Stimulated activated CD4-positive, alpha-beta T cell treated with anti-CD3 and anti-CD28 coated beads, Interleukin-4, amount 100 ng/mL, for 24 hours (primary cell): ENCODE measurements around the gene GIPR.
"Not testable (repeated sequence)": the region's sequence is repeated elsewhere in the genome, so short reads cannot be mapped to it uniquely, and the experiment has no call there.

Experiments used
- DNase-seq: peaks from one replicate; pipeline ENCODE4 v3.0.0-alpha.2; 2020

The GIPR gene

DNA sequence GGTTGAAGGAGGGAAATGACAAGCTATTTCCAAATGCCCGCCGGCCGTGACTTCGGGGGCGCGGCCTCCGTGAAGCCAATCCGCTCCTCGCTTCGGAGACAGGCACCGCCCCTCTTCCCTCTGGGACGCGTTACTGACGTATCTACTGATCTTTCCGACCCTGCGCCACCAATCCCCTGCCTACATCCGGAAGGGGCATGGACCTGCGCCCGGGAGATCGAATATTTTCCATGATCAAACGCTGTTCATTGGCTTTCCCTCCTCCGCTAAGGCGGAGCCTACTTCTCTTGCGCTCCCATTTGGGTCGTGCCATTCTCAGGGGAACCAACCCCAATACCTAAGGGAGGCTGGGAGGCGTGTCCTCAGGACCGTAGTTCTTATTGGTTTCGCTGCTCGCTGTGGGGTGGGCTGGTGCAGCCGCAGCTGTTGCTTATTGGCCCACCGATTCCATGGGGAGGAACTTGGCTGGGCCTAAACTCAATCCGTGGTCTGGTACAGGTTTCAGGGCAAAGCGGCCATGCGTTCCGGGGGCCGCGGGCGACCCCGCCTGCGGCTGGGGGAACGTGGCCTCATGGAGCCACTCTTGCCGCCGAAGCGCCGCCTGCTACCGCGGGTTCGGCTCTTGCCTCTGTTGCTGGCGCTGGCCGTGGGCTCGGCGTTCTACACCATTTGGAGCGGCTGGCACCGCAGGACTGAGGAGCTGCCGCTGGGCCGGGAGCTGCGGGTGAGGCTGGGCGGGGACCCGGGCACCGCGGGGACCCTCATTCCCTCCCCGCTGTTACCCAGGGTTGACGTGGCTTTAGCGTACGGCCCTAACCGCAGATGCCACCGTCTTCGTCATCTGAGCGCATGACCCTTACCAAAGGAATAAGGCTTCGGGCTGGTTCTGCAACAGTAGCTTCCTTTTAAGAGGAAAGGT is 24.4 kb downstream of the GIPR start, which contains the start of gene QPCTL:
Gene QPCTL (plus strand): TSS at position 480 of the 919 bp plus-strand sequence. CDS start 38 bp downstream, at position 518.
- DNase-seq: peak; percentile 98

GRCh38 chr19:45693106-45693788 is 25.2 kb downstream of the GIPR start:
- peak; percentile 83 for DNase-seq

DNA sequence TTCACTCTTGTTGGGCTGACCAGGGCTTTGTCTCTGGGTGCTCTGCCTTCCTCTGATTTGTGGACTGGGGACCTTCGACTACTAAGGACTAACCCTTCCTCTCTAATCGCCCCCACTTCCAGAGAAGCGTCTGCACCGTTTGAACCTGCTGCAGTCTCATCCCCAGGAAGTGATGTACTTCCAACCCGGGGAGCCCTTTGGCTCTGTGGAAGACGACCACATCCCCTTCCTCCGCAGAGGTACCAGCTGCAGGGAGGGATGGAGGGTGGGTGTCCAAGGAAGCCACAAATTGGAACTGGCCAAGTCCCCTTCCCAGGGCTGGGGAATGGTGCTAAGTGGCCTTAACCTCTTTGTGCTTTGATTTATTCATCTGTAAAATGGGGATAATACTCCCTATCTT is 33.7 kb downstream of the GIPR start:
- no peak for DNase-seq

DNA sequence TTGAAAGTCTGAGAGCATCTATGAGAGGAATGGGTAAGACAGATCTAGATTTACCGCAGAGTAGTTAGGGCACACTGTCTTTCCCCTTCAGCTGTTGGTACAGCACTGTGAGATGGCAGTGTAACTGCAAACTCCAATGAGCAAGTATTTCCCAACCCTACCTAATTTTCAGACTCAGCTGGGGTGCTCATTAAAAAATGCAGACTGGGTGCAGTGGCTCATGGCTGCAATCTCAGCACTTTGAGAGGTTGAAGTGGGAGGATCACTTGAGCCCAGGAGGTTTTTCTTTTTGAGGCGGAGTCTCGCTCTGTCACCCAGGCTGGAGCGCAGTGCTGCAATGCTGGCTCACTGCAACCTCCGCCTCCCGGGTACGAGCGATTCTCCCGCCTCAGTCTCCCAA is 37.1 kb downstream of the GIPR start:
- DNase-seq: no peak

- DNase-seq: no peak
These were observed 37.8 kb downstream of the GIPR start for GRCh38 chr19:45705710-45706415.

- no peak for DNase-seq
These were observed 42.5 kb downstream of the GIPR start for GRCh38 chr19:45710356-45711130.

DNA sequence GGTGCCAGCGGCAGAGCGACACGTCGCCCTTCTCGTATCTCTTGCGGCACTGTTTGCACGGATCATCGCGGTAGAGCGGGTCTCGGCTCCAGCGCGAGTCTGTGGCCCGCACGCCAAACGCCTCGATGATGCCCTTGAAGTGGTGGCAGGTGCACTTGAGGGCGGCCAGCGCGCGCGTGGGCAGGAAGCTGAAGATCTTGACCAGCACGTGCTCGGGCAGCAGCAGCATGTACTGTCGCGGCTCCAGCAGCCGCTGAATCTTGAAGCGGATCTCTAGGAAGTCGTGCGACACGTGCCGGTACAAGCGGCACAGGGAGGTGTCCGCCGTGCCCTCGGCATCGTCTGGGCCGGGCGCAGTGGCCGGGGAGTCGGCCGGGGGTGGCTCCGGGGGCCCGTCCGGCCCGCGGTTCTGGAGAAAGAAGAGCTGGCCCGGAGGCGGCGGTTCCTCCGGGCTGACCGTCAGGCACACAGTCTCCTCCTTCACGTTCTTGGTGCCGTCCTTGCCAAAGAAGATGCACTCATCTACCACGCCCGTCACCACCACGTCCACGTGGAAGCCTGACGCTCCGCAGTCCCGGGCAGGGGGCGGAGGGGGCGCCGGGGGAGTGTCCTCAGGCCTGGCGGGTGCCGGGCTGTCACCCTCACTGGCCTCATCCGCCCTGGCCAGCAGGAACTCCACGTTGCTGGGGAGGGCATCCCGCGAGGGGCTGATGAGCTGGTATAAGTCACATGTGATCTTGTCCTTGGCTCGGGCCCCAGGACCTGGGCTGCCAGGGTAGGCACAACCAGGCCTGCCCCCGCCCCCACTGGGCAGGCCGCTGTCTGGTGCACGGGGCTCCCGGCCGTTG is 44.1 kb downstream of the GIPR start:
- no peak for DNase-seq

- DNase-seq: no peak
These were observed 44.7 kb downstream of the GIPR start for GRCh38 chr19:45712699-45713067.

- no peak for DNase-seq
These were observed 45.1 kb downstream of the GIPR start for GRCh38 chr19:45713141-45713540.

DNA sequence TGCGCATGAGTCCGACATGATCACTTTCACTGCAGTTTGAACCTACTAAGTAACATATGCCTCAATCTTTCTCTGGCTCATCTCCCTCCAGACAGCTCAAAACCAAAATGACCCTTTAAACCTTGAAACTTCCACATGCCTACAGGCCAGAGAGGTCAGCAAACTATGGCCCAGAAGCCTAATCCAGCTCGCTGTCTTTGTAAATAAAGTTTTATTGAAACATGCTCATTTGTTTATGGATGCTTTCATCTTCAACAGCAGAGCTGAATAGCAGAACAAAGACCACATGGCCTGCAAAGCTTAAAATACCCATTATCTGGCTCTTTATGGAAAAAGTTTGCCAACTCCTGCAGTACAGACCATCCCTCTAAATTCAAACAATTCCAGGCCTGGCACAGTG is 47.1 kb downstream of the GIPR start:
- no peak for DNase-seq

GRCh38 chr19:45716359-45717130 is 48.5 kb downstream of the GIPR start:
- DNase-seq: peak; percentile 20

DNA sequence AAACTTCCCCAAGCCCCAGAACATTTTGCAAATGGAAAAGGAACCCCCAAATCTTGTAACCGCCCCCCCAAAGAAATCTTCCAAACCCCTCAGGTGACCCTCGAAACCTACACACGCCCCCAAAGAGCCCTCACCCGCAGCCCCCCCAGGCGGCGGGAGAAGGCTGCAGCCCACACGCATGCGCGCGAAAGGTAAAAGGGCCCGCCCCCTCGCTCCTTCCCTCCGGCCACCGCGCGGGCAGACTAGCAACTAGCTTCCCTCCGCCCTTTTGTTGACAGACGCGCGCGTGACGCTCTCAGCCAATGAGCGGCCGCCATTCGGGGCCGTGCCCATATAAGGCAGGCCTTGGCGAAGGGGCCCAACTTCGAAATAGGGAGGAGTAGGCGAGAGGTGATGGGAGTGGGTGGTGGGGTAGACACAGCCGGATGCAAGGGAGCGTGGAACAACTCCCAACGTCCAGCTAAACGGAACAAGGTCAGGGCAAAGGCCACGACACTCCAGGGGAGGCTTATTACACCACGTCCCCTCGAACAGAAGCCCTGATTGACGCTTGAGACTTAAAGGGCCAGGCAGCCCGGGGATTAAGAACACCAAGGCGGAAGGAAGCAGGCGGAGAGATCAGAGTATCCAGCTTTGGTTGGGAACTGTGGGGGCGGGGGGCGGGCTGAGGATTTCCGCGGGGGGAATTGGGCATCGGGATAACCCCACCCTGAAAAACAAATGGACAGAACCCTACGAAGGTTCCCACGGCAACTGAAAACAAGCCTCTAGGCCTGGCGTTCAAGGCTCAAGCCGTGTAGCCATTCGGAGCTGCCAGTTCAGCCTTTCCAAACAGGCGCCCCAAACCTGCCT is 49.3 kb downstream of the GIPR start:
- DNase-seq: peak; percentile 97

DNA sequence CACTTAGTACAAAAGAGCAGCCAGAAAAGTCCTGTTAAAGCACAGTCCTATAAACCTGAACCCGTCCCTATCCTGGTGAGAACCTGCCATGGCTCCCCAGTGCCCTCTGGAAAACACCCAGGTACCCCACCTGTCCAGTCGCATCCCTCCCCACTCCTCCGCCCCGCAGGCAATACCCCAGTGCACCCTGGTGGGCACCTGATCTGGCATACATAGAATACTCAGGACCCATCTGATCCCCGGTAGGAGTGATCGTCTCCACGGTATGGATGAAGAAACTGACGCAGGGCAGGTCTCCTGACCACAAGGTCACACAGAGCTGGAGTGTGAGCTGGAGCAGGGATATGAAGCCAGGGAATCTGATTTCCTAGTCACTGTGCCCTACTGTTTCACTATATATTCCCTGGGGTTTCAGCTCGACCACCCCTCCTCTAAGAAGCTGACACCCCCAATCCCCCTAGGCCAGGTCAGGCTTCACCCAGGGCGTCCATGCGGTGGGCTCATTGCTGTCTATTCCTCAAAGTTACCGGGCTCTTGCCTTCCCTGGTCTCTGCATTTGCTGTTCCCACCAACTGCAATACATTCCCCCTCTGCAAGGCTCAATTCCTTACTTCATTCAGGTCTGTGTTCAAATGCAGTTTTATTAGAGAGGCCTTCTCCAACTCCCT is 50.1 kb downstream of the GIPR start:
- no peak for DNase-seq

- DNase-seq: not testable (repeated sequence)
These were observed 52.0 kb downstream of the GIPR start for GRCh38 chr19:45720065-45720464.

DNA sequence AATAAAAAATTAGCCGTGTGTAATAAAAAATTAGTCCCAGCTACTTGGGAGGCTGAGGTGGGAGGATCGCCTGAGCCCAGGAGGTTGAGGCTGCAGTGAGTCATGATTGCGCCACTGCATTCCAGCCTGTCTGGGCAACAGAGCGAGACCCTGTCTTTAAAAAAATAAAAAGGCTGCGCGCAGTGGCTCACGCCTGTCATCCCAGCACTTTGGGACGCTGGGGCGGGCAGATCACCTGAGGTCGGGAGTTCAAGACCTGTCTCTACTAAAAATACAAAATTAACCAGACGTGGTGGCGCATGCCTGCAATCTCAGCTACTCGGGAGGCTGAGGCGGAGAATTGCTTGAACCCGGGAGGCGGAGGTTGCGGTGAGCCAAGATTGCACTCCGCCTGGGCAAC is 60.7 kb downstream of the GIPR start:
- DNase-seq: not testable (repeated sequence)

DNA sequence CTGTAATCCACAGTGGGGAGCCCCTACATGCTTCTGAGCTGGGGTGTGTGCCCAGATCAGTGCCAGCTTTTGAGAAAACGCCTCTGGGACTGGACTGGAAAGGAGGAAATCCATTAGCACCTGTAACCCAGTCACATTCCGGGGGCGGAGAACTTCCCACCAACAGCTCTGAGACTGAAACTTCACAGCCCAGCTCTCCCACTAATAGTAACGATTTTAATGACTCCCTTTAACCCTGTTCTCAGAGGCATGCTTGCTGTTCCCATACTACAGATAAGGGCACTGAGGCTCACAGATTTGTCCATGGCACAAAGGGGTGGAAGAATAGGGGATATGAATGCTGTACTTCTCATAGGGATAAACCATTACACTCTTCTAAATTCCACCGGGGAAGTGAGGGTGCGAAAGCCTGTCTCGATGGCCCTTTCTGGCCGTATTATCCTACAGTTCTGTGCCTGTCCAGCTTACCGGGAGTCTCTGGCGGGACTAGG is 61.8 kb downstream of the GIPR start:
- DNase-seq: peak; percentile 26

- peak; percentile 96 for DNase-seq
These were observed 62.6 kb downstream of the GIPR start, which contains the start of gene FBXO46 for GRCh38 chr19:45730368-45731288. TSS of gene FBXO46 (minus strand) at chr19:45730896. CDS start at chr19:45713495, 17,401 bp downstream.
